Neural progenitor cell (in vitro differentiated cells): ENCODE results near the gene GNG12. TPM values are rescaled to one million over a fixed set of nuclear protein-coding genes. Genes with fewer than 3 reads are reported as not detected.

Source experiments
- DNase-seq: peaks from one replicate; pipeline ENCODE4 v3.0.0-alpha.2; 2016; ENCODE audit warnings: low spot score
- H2AFZ ChIP-seq: fragments of 200-600 bp; sonication (generic); replicated peaks from 2 replicates; pipeline ENCODE4 v1.6.1; 2016; ENCODE audit warnings: antibody characterized with exemption
- H3F3A ChIP-seq: fragments of 200-600 bp; sonication (generic); 2 replicates; pipeline ENCODE4 v1.6.1; 2016; ENCODE audit warnings: antibody characterized with exemption, low read depth
- H3K27ac ChIP-seq: fragments of 200-600 bp; sonication (generic); 2 replicates; pipeline ENCODE4 v1.5.1; 2016; ENCODE audit warnings: mild to moderate bottlenecking
- H3K27me3 ChIP-seq: fragments of 200-600 bp; sonication (generic); 2 replicates; pipeline ENCODE4 v1.6.1; 2016; ENCODE audit warnings: mild to moderate bottlenecking, moderate library complexity
- H3K36me3 ChIP-seq: fragments of 200-600 bp; sonication (generic); 2 replicates; pipeline ENCODE4 v1.5.1; 2016
- H3K4me1 ChIP-seq: fragments of 200-600 bp; sonication (generic); 2 replicates; pipeline ENCODE4 v1.6.1; 2016; ENCODE audit warnings: mixed run types
- H3K4me2 ChIP-seq: fragments of 200-600 bp; sonication (generic); 2 replicates; pipeline ENCODE4 v1.6.1; 2016
- H3K4me3 ChIP-seq: fragments of 200-600 bp; sonication (generic); 2 replicates; pipeline ENCODE4 v1.5.1; 2016
- H3K79me2 ChIP-seq: fragments of 200-600 bp; sonication (generic); 2 replicates; pipeline ENCODE4 v1.6.1; 2016; ENCODE audit warnings: low read depth
- H3K9ac ChIP-seq: fragments of 200-600 bp; sonication (generic); 2 replicates; pipeline ENCODE4 v1.6.1; 2016
- H3K9me3 ChIP-seq: fragments of 200-600 bp; sonication (generic); 2 replicates; pipeline ENCODE4 v1.5.1; 2016; ENCODE audit warnings: low read depth
- H4K20me1 ChIP-seq: fragments of 200-600 bp; sonication (generic); 2 replicates; pipeline ENCODE4 v1.6.1; 2016; ENCODE audit warnings: low read depth
- H3K27ac Mint-ChIP-seq: 3 replicates; pipeline ENCODE4 v1.8.0; 2021; ENCODE audit warnings: mixed read lengths
- H3K27me3 Mint-ChIP-seq: 2 replicates; pipeline ENCODE4 v1.8.0; 2022; ENCODE audit warnings: low read depth, mild to moderate bottlenecking, inconsistent platforms, moderate library complexity, mixed read lengths; ENCODE audit not compliant: insufficient read depth
- H3K36me3 Mint-ChIP-seq: 3 replicates; pipeline ENCODE4 v1.8.0; 2021; ENCODE audit warnings: mixed read lengths
- H3K4me1 Mint-ChIP-seq: 3 replicates; pipeline ENCODE4 v1.8.0; 2021; ENCODE audit warnings: mixed read lengths
- H3K4me3 Mint-ChIP-seq: 3 replicates; pipeline ENCODE4 v1.8.0; 2021; ENCODE audit warnings: mild to moderate bottlenecking, moderate library complexity, mixed read lengths
- H3K9me3 Mint-ChIP-seq: 3 replicates; pipeline ENCODE4 v1.8.0; 2020; ENCODE audit warnings: mixed read lengths
- EZH2 ChIP-seq: fragments of 200-600 bp; sonication (generic); IDR thresholded peaks from 2 replicates; pipeline ENCODE4 v1.6.1; 2017; ENCODE audit warnings: antibody characterized with exemption, mild to moderate bottlenecking, moderate library complexity
- EZH2phosphoT487 ChIP-seq: fragments of 200-600 bp; sonication (generic); IDR thresholded peaks from 2 replicates; pipeline ENCODE4 v1.6.1; 2017; ENCODE audit warnings: antibody characterized with exemption
- total RNA-seq: library from RNA; depleted of rRNA; stranded (reverse); fragments of >200 nt; gene quantifications from 2 replicates; pipeline ENCODE4 v1.2.3, GENCODE V29; 2015; ENCODE audit warnings: low replicate concordance
- TF ChIP-seq, protein P1 (sequence below): fragments of 200-600 bp; sonication (generic); IDR thresholded peaks from 2 replicates; pipeline ENCODE4 v1.5.1; 2017; ENCODE audit warnings: antibody characterized with exemption, mild to moderate bottlenecking

GNG12 gene
- total RNA-seq, 1 donor from 2014 or later: 44.5 TPM

DNA sequence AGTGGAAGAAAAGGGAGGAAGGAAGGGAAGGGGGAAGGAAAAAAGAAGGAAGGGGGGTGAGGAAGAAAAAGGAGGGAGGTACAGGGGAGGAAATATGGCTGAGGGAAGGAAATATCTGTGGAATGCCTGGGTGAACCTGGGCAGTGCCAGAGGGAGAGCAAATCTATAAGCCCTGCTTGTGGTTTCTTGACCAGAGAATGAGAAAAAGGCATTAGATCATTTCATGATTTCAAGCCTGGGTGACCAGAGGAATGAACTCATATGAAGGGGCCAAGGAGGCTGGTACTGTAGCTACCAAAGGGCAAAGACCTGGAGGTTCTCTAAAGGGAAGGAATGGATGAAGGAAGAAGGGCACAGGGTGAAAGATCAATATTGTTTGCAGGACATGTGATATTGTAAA lies 31.4 kb downstream of the GNG12 start:
- Mint-ChIP-seq H3K4me3 (no peak overlapping the region), H3K27ac (no peak overlapping the region), H3K36me3 (peaks cover 20% of the 10 kb centered on the region), H3K9me3 (peaks cover 21% of the 10 kb centered on the region), H3K4me1 (peaks cover 26% of the 10 kb centered on the region), H3K27me3 (peaks cover 2% of the 10 kb centered on the region)
- H3K79me2 ChIP-seq: peaks cover 18% of the 10 kb centered on the region
- peaks cover 6% of the 10 kb centered on the region for H3F3A ChIP-seq
- no peak overlapping the region for H3K4me2 ChIP-seq
- no peaks in the 10 kb centered on the region for H3K27me3 ChIP-seq
- H3K4me1 ChIP-seq: peaks cover 22% of the 10 kb centered on the region
- no peak overlapping the region for H3K4me3 ChIP-seq
- no peaks in the 10 kb centered on the region for H3K9me3 ChIP-seq
- no peak overlapping the region for H3K27ac ChIP-seq
- no peak overlapping the region for H2AFZ ChIP-seq
- H3K36me3 ChIP-seq: no peaks in the 10 kb centered on the region
- no peak for DNase-seq
- H3K9ac ChIP-seq: no peak overlapping the region
- TF ChIP-seq EZH2phosphoT487 (no peak), EZH2 (no peak)
- TF ChIP-seq, protein P1, sequence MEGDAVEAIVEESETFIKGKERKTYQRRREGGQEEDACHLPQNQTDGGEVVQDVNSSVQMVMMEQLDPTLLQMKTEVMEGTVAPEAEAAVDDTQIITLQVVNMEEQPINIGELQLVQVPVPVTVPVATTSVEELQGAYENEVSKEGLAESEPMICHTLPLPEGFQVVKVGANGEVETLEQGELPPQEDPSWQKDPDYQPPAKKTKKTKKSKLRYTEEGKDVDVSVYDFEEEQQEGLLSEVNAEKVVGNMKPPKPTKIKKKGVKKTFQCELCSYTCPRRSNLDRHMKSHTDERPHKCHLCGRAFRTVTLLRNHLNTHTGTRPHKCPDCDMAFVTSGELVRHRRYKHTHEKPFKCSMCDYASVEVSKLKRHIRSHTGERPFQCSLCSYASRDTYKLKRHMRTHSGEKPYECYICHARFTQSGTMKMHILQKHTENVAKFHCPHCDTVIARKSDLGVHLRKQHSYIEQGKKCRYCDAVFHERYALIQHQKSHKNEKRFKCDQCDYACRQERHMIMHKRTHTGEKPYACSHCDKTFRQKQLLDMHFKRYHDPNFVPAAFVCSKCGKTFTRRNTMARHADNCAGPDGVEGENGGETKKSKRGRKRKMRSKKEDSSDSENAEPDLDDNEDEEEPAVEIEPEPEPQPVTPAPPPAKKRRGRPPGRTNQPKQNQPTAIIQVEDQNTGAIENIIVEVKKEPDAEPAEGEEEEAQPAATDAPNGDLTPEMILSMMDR: no peak
- H4K20me1 ChIP-seq: no peaks in the 10 kb centered on the region

DNA sequence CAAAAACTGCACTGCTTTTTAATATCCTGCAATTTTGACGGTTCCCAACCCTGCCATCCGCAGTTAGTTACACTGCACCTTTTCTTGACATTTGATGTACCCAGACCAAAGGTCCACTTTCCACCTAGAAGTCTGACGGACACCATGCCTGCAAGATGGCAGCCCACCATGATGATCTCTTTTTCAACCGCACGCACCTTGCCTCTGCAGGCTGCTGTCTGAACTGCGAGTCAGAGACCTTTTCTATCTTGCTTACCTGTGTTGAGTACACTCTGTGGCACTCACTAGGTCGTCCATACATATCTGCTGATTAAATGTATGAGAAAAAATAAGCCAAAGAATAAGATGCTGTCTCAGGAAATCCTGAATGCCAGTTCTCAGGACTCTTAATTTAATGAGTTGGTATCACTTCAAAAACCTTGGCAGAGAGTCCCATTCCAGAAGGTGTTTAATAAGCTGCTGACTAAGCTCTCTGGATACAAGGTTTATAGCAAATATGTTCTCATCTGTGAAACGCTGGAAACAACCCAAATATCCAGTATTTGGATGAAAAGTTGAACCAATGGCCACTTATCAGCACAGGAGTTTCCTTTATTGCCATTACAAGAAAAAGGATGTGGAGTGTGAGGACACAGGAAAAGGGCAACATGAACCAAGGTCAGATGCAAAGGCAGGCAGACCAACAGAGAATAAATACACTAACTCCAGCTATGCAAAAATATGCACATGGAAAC lies 37.9 kb downstream of the GNG12 start:
- Histone ChIP-seq H3K4me3 (no peak overlapping the region), H3K4me1 (no peaks in the 10 kb centered on the region), H3K79me2 (no peaks in the 10 kb centered on the region), H3K27me3 (no peaks in the 10 kb centered on the region), H4K20me1 (no peaks in the 10 kb centered on the region), H3F3A (no peaks in the 10 kb centered on the region), H3K27ac (no peak overlapping the region), H2AFZ (no peak overlapping the region), H3K9ac (no peak overlapping the region), H3K9me3 (no peaks in the 10 kb centered on the region), H3K36me3 (no peaks in the 10 kb centered on the region), H3K4me2 (no peak overlapping the region)
- TF ChIP-seq EZH2 (no peak), EZH2phosphoT487 (no peak)
- TF ChIP-seq, protein P1: peak; percentile 5
- Mint-ChIP-seq H3K27ac (no peak overlapping the region), H3K4me3 (no peak overlapping the region), H3K36me3 (peaks cover 15% of the 10 kb centered on the region), H3K9me3 (peaks cover 18% of the 10 kb centered on the region), H3K4me1 (peaks cover 51% of the 10 kb centered on the region), H3K27me3 (no peaks in the 10 kb centered on the region)
- DNase-seq: no peak

DNA sequence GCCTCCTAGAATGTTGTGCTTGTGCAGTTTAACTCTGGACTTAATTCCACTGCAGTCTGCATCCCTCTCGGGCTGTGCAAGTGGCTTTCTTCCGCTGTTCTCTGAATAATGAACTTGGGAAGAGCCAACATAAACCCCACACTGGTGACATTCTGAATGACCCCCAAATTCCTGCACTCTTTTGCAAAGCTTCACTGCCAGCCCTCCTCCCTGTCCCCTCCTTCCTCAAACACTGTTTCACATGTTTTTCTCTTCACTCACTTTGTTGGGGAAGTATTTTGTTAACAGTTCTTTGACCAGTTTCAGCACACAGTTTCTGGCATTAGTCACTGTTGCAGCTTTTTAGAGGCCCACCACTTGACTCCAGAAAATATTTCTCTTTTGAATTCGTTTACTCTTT lies 39.7 kb downstream of the GNG12 start:
- Histone ChIP-seq H3K36me3 (no peaks in the 10 kb centered on the region), H3K9me3 (no peaks in the 10 kb centered on the region), H3K27me3 (no peaks in the 10 kb centered on the region), H4K20me1 (peaks cover 5% of the 10 kb centered on the region), H3K27ac (no peak overlapping the region), H3K9ac (no peak overlapping the region), H3K79me2 (no peaks in the 10 kb centered on the region), H2AFZ (no peak overlapping the region), H3F3A (peaks cover 3% of the 10 kb centered on the region), H3K4me1 (peaks cover 3% of the 10 kb centered on the region), H3K4me3 (no peak overlapping the region), H3K4me2 (no peak overlapping the region)
- TF ChIP-seq, protein P1: no peak
- TF ChIP-seq EZH2phosphoT487 (no peak), EZH2 (no peak)
- peak overlapping the region; percentile 92 for H3K27ac Mint-ChIP-seq
- H3K4me1 Mint-ChIP-seq: peaks cover 57% of the 10 kb centered on the region
- peaks cover 18% of the 10 kb centered on the region for H3K9me3 Mint-ChIP-seq
- no peak overlapping the region for H3K4me3 Mint-ChIP-seq
- H3K27me3 Mint-ChIP-seq: no peaks in the 10 kb centered on the region
- no peak for DNase-seq
- peaks cover 15% of the 10 kb centered on the region for H3K36me3 Mint-ChIP-seq
